Neural crest cell (in vitro differentiated cells): ENCODE measurements around the gene MYO5C. TPM values are rescaled to one million over a fixed set of nuclear protein-coding genes. Genes with fewer than 3 reads are reported as not detected.

Experiments used
- DNase-seq: peaks from one replicate; pipeline ENCODE4 v3.0.0; 2021; ENCODE audit warnings: low read depth, mixed read lengths, low spot score
- H3K27ac Mint-ChIP-seq: one replicate; pipeline ENCODE4 v1.8.0; 2021; ENCODE audit warnings: mild to moderate bottlenecking, mixed read lengths; ENCODE audit not compliant: unreplicated experiment
- H3K27me3 Mint-ChIP-seq: 2 replicates; pipeline ENCODE4 v1.8.0; 2021; ENCODE audit warnings: low read depth, mild to moderate bottlenecking, mixed read lengths
- H3K36me3 Mint-ChIP-seq: 2 replicates; pipeline ENCODE4 v1.8.0; 2021; ENCODE audit warnings: low read depth, mild to moderate bottlenecking, mixed read lengths
- H3K4me1 Mint-ChIP-seq: 2 replicates; pipeline ENCODE4 v1.8.0; 2021; ENCODE audit warnings: mixed read lengths
- H3K4me3 Mint-ChIP-seq: one replicate; pipeline ENCODE4 v1.8.0; 2021; ENCODE audit warnings: mild to moderate bottlenecking, mixed read lengths
- H3K9me3 Mint-ChIP-seq: 2 replicates; pipeline ENCODE4 v1.8.0; 2021; ENCODE audit warnings: mixed read lengths
- CTCF ChIP-seq: fragments of 200-600 bp; sonication (generic); conservative IDR thresholded peaks from 2 replicates; pipeline ENCODE4 v1.5.0; 2021; ENCODE audit warnings: antibody characterized with exemption, mild to moderate bottlenecking
- total RNA-seq: library from RNA; stranded (reverse); gene quantifications from 2 replicates; pipeline ENCODE4 v1.2.1, GENCODE V29; 2021

The MYO5C gene
- total RNA-seq, 1 donor from 2014 or later: 7.7 TPM

- H3K4me1 Mint-ChIP-seq: peaks cover 19% of the 10 kb centered on the region
- no peak overlapping the region for H3K27ac Mint-ChIP-seq
- H3K4me3 Mint-ChIP-seq: peak overlapping the region; percentile 32
Observed at GRCh38 chr15:52256366-52256765, 39.2 kb downstream of the MYO5C start.

GRCh38 chr15:52255935-52256334, 39.7 kb downstream of the MYO5C start:
- Mint-ChIP-seq H3K9me3 (no peaks in the 10 kb centered on the region), H3K4me3 (peak overlapping the region; percentile 32), H3K36me3 (no peaks in the 10 kb centered on the region), H3K27me3 (no peaks in the 10 kb centered on the region), H3K27ac (peak overlapping the region; percentile 2), H3K4me1 (peaks cover 14% of the 10 kb centered on the region)
- no peak for TF ChIP-seq CTCF
- no peak for DNase-seq

More at GRCh38 chr15:52256366-52256765, 39.2 kb downstream of the MYO5C start:
- Mint-ChIP-seq H3K36me3 (no peaks in the 10 kb centered on the region), H3K9me3 (no peaks in the 10 kb centered on the region), H3K27me3 (no peaks in the 10 kb centered on the region)
- TF ChIP-seq CTCF: peak; percentile 77
- peak; percentile 75 for DNase-seq

- Mint-ChIP-seq H3K27ac (no peak overlapping the region), H3K4me3 (no peak overlapping the region), H3K27me3 (no peaks in the 10 kb centered on the region), H3K9me3 (no peaks in the 10 kb centered on the region), H3K36me3 (no peaks in the 10 kb centered on the region), H3K4me1 (peaks cover 12% of the 10 kb centered on the region)
- no peak for DNase-seq
- TF ChIP-seq CTCF: no peak
Observed at GRCh38 chr15:52255008-52255407, 40.6 kb downstream of the MYO5C start.

GRCh38 chr15:52254391-52254790, 41.2 kb downstream of the MYO5C start:
- no peak for DNase-seq
- Mint-ChIP-seq H3K4me3 (no peak overlapping the region), H3K9me3 (no peaks in the 10 kb centered on the region), H3K4me1 (peaks cover 12% of the 10 kb centered on the region), H3K27ac (peak overlapping the region; percentile 23), H3K36me3 (no peaks in the 10 kb centered on the region), H3K27me3 (no peaks in the 10 kb centered on the region)
- no peak for TF ChIP-seq CTCF

- H3K9me3 Mint-ChIP-seq: no peaks in the 10 kb centered on the region
- DNase-seq: no peak
- no peaks in the 10 kb centered on the region for H3K27me3 Mint-ChIP-seq
- no peaks in the 10 kb centered on the region for H3K36me3 Mint-ChIP-seq
- TF ChIP-seq CTCF: no peak
- H3K27ac Mint-ChIP-seq: no peak overlapping the region
- no peak overlapping the region for H3K4me3 Mint-ChIP-seq
- peaks cover 12% of the 10 kb centered on the region for H3K4me1 Mint-ChIP-seq
Observed at GRCh38 chr15:52252781-52253180, 42.8 kb downstream of the MYO5C start.
